ENCODE measurements around the gene CDK11A.

CDK11A gene

GRCh38 chr1:1760345-1760650, 36.1 kb upstream of the CDK11A start:
- no peaks in the 10 kb centered on the region for H3K4me1 ChIP-seq (ENCODE audit: control insufficient read depth, insufficient read depth, low read length, unreplicated experiment)
- H3K27me3 ChIP-seq (ENCODE audit: insufficient read depth, low read length): no peaks in the 10 kb centered on the region
- no peak overlapping the region for H3K27ac ChIP-seq (ENCODE audit: low read depth, low read length)
- H3K4me3 ChIP-seq (ENCODE audit: low read depth, low read length): no peak overlapping the region
- no peaks in the 10 kb centered on the region for H3K36me3 ChIP-seq (ENCODE audit: insufficient read depth, low read length)
- no peak overlapping the region for H2AFZ ChIP-seq (ENCODE audit: low read length, unreplicated experiment)
- peaks cover 32% of the 10 kb centered on the region for H3K79me2 ChIP-seq (ENCODE audit: control insufficient read depth, insufficient read depth, low read length, unreplicated experiment)

GRCh38 chr1:1759456-1760344, 35.5 kb upstream of the CDK11A start:
- H3K4me1 ChIP-seq (ENCODE audit: control insufficient read depth, insufficient read depth, low read length, unreplicated experiment): no peaks in the 10 kb centered on the region
- H3K79me2 ChIP-seq (ENCODE audit: control insufficient read depth, insufficient read depth, low read length, unreplicated experiment): peaks cover 28% of the 10 kb centered on the region
- no peak overlapping the region for H3K27ac ChIP-seq (ENCODE audit: low read depth, low read length)
- H3K27me3 ChIP-seq (ENCODE audit: insufficient read depth, low read length): no peaks in the 10 kb centered on the region
- no peaks in the 10 kb centered on the region for H3K36me3 ChIP-seq (ENCODE audit: insufficient read depth, low read length)
- H3K4me3 ChIP-seq (ENCODE audit: low read depth, low read length): no peak overlapping the region
- no peak overlapping the region for H2AFZ ChIP-seq (ENCODE audit: low read length, unreplicated experiment)

- no peak overlapping the region for H2AFZ ChIP-seq (ENCODE audit: low read length, unreplicated experiment)
- H3K36me3 ChIP-seq (ENCODE audit: insufficient read depth, low read length): no peaks in the 10 kb centered on the region
- no peaks in the 10 kb centered on the region for H3K4me1 ChIP-seq (ENCODE audit: control insufficient read depth, insufficient read depth, low read length, unreplicated experiment)
- no peak overlapping the region for H3K4me3 ChIP-seq (ENCODE audit: low read depth, low read length)
- no peaks in the 10 kb centered on the region for H3K27me3 ChIP-seq (ENCODE audit: insufficient read depth, low read length)
- peaks cover 21% of the 10 kb centered on the region for H3K79me2 ChIP-seq (ENCODE audit: control insufficient read depth, insufficient read depth, low read length, unreplicated experiment)
- no peak overlapping the region for H3K27ac ChIP-seq (ENCODE audit: low read depth, low read length)
These were observed 34.7 kb upstream of the CDK11A start for GRCh38 chr1:1758692-1759455.

- H3K4me1 ChIP-seq (ENCODE audit: control insufficient read depth, insufficient read depth, low read length, unreplicated experiment): no peaks in the 10 kb centered on the region
- H3K79me2 ChIP-seq (ENCODE audit: control insufficient read depth, insufficient read depth, low read length, unreplicated experiment): peaks cover 18% of the 10 kb centered on the region
- H2AFZ ChIP-seq (ENCODE audit: low read length, unreplicated experiment): no peak overlapping the region
- no peaks in the 10 kb centered on the region for H3K36me3 ChIP-seq (ENCODE audit: insufficient read depth, low read length)
- no peaks in the 10 kb centered on the region for H3K27me3 ChIP-seq (ENCODE audit: insufficient read depth, low read length)
- H3K27ac ChIP-seq (ENCODE audit: low read depth, low read length): no peak overlapping the region
- no peak overlapping the region for H3K4me3 ChIP-seq (ENCODE audit: low read depth, low read length)
These were observed 34.0 kb upstream of the CDK11A start for GRCh38 chr1:1758059-1758621.

- Histone ChIP-seq H3K4me1 (ENCODE audit: control insufficient read depth, insufficient read depth, low read length, unreplicated experiment) (no peaks in the 10 kb centered on the region), H3K4me3 (ENCODE audit: low read depth, low read length) (no peak overlapping the region), H3K79me2 (ENCODE audit: control insufficient read depth, insufficient read depth, low read length, unreplicated experiment) (peaks cover 18% of the 10 kb centered on the region), H3K27ac (ENCODE audit: low read depth, low read length) (no peak overlapping the region), H3K36me3 (ENCODE audit: insufficient read depth, low read length) (no peaks in the 10 kb centered on the region), H3K27me3 (ENCODE audit: insufficient read depth, low read length) (no peaks in the 10 kb centered on the region), H2AFZ (ENCODE audit: low read length, unreplicated experiment) (no peak overlapping the region)
These were observed 33.4 kb upstream of the CDK11A start for GRCh38 chr1:1757422-1758058.

GRCh38 chr1:1756661-1757421, 32.7 kb upstream of the CDK11A start:
- no peaks in the 10 kb centered on the region for H3K27me3 ChIP-seq (ENCODE audit: insufficient read depth, low read length)
- no peaks in the 10 kb centered on the region for H3K36me3 ChIP-seq (ENCODE audit: insufficient read depth, low read length)
- no peak overlapping the region for H3K4me3 ChIP-seq (ENCODE audit: low read depth, low read length)
- H3K4me1 ChIP-seq (ENCODE audit: control insufficient read depth, insufficient read depth, low read length, unreplicated experiment): no peaks in the 10 kb centered on the region
- H3K79me2 ChIP-seq (ENCODE audit: control insufficient read depth, insufficient read depth, low read length, unreplicated experiment): peaks cover 14% of the 10 kb centered on the region
- no peak overlapping the region for H2AFZ ChIP-seq (ENCODE audit: low read length, unreplicated experiment)
- H3K27ac ChIP-seq (ENCODE audit: low read depth, low read length): no peak overlapping the region

GRCh38 chr1:1755852-1756251, 31.7 kb upstream of the CDK11A start:
- H2AFZ ChIP-seq (ENCODE audit: low read length, unreplicated experiment): no peak overlapping the region
- H3K4me3 ChIP-seq (ENCODE audit: low read depth, low read length): no peak overlapping the region
- H3K27ac ChIP-seq (ENCODE audit: low read depth, low read length): no peak overlapping the region
- H3K4me1 ChIP-seq (ENCODE audit: control insufficient read depth, insufficient read depth, low read length, unreplicated experiment): no peaks in the 10 kb centered on the region
- H3K27me3 ChIP-seq (ENCODE audit: insufficient read depth, low read length): no peaks in the 10 kb centered on the region
- peaks cover 13% of the 10 kb centered on the region for H3K79me2 ChIP-seq (ENCODE audit: control insufficient read depth, insufficient read depth, low read length, unreplicated experiment)
- no peaks in the 10 kb centered on the region for H3K36me3 ChIP-seq (ENCODE audit: insufficient read depth, low read length)

- Histone ChIP-seq H3K36me3 (ENCODE audit: insufficient read depth, low read length) (no peaks in the 10 kb centered on the region), H3K27ac (ENCODE audit: low read depth, low read length) (no peak overlapping the region), H2AFZ (ENCODE audit: low read length, unreplicated experiment) (no peak overlapping the region), H3K4me3 (ENCODE audit: low read depth, low read length) (no peak overlapping the region), H3K27me3 (ENCODE audit: insufficient read depth, low read length) (no peaks in the 10 kb centered on the region), H3K79me2 (ENCODE audit: control insufficient read depth, insufficient read depth, low read length, unreplicated experiment) (peaks cover 11% of the 10 kb centered on the region), H3K4me1 (ENCODE audit: control insufficient read depth, insufficient read depth, low read length, unreplicated experiment) (no peaks in the 10 kb centered on the region)
These were observed 31.3 kb upstream of the CDK11A start for GRCh38 chr1:1755426-1755825.

GRCh38 chr1:1754051-1754815, 30.1 kb upstream of the CDK11A start:
- no peak overlapping the region for H2AFZ ChIP-seq (ENCODE audit: low read length, unreplicated experiment)
- H3K27me3 ChIP-seq (ENCODE audit: insufficient read depth, low read length): no peaks in the 10 kb centered on the region
- peaks cover 8% of the 10 kb centered on the region for H3K79me2 ChIP-seq (ENCODE audit: control insufficient read depth, insufficient read depth, low read length, unreplicated experiment)
- no peak overlapping the region for H3K27ac ChIP-seq (ENCODE audit: low read depth, low read length)
- no peaks in the 10 kb centered on the region for H3K36me3 ChIP-seq (ENCODE audit: insufficient read depth, low read length)
- H3K4me3 ChIP-seq (ENCODE audit: low read depth, low read length): no peak overlapping the region
- H3K4me1 ChIP-seq (ENCODE audit: control insufficient read depth, insufficient read depth, low read length, unreplicated experiment): no peaks in the 10 kb centered on the region

All from ACC112 (cell line).